Measurements from ENCODE around the gene KIAA1755.
"Not testable (repeated sequence)": the region's sequence is repeated elsewhere in the genome, so short reads cannot be mapped to it uniquely, and the experiment has no call there.

KIAA1755 gene

GRCh38 chr20:38290829-38291814 is 30.6 kb upstream of the KIAA1755 start:
- peak; percentile 9 for DNase-seq

DNA sequence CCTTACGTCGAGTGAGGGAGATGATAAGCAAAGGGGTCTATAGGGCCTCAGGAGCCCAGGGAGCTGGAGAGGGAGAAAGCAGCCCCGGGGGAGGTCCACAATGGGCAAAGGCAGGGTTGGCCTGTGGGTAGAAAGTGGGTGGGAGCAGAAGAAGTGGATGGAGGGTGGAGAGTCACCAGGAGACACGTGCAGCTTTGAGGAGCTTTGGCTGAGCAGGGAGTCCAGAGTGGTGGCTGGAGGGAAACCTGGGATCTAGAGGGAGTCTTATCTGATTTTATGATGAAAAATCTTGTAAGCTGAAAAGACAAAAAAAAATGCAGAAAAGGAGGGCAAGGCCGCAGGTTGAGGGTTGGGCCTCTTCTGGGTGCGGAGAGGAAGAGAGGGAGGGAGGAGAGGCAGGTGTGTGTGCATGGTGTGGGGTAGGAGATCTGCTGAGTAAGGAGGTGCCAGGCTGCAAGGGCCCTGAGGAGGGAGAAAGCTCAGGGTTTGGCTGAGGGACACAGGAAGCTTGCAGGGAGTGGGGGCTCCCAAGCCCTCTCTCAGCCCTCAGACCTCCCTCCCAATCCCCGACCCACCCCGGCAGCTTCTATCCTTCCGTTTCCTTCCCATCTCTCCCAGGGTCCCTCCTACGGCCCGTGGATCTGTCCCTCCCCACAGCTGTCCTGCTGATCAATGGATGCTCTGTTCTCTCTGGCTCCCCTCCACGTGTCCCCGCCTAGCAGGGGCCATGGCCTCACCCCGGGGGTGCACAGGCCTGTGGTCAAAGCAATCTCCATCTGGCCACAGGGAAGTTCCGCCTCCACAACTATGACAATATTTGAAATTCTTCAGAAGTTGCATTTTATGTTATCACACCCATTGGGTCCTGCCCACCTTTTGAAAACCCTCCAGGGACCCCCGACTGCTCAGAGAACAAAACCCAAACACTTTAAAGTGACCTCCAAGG is 26.3 kb upstream of the KIAA1755 start:
- no peak for DNase-seq

- DNase-seq, result no peak
Observed at GRCh38 chr20:38284893-38285444, 24.4 kb upstream of the KIAA1755 start.

GRCh38 chr20:38284066-38284650 is 23.6 kb upstream of the KIAA1755 start:
- not testable (repeated sequence) for DNase-seq

- DNase-seq, result no peak
Observed at GRCh38 chr20:38283236-38283635, 22.7 kb upstream of the KIAA1755 start.

DNA sequence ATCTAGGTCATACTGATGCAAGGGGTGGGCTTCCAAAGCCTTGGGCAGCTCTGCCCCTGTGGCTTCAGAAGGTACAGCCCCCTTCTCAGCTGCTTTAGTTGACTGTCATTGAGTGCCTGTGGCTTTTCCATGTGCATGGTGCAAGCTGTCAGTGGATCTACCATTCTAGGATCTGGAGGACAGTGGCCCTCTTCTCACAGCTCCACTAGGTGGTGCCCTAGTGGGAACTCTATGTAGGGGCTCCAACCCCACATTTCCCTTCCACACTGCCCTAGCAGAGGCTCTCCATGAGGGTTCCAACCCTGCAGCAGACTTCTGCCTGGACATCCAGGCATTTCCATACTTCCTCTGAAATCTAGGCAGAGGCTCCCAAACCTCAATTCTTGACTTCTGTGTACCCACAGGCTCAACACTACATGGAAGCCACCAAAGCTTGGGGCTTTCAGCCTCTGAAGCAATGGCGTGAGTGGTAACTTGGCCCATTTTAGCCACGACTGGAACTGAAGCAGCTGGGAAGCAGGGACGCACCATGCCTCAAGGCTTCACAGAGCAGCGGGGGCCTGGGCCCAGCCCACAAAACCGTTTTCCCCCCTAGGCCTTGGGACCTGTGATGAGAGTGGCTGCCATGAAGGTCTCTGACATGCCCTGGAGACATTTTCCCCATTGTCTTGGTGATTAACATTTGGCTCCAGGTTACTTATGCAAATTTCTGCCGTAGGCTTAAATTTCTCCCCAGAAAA is 20.8 kb upstream of the KIAA1755 start:
- DNase-seq, result not testable (repeated sequence)

DNA sequence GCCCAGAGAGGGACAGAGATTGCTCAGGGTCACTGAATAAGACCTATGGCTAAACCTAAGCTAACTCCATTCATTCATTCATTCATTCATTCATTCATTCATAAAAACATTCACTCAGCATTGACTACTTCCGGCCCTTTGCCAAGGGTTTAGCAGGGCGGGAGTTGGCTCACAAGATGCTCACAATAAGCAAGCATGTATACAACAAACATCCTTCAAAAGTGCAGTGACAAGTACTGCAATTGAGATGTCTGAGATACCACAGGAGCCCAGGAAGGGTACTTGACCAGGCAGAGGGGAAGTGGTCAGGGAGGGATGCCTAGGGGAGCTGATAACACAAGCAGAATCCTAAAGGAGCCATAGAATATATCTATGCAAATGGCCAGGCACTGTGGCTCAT is 18.2 kb upstream of the KIAA1755 start:
- no peak for DNase-seq

- no peak for DNase-seq
Observed at GRCh38 chr20:38278131-38278530, 17.6 kb upstream of the KIAA1755 start.

- DNase-seq, result no peak
Observed at GRCh38 chr20:38277691-38278090, 17.2 kb upstream of the KIAA1755 start.

DNA sequence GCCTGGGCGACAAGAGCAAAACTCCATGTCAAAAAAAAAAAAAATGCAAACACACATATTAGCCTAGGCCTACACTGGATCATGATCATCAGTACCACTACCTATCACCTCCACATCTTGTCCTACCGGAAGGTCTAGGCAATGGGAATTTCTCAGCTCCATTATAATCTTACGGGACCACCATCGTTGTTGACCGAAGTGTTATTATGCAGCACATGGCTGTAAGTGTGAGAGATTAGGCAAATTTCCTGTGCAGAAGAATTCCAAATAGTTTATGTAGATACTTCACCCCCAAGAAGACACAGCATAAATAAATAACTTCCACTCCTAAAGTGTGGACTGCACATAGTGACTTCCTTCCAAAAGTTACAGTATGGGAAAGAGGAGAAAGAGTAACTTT is 16.8 kb upstream of the KIAA1755 start:
- no peak for DNase-seq

GRCh38 chr20:38275815-38276550 is 15.4 kb upstream of the KIAA1755 start:
- peak; percentile 20 for DNase-seq

- no peak for DNase-seq
Observed at GRCh38 chr20:38272961-38273360, 12.4 kb upstream of the KIAA1755 start.

DNA sequence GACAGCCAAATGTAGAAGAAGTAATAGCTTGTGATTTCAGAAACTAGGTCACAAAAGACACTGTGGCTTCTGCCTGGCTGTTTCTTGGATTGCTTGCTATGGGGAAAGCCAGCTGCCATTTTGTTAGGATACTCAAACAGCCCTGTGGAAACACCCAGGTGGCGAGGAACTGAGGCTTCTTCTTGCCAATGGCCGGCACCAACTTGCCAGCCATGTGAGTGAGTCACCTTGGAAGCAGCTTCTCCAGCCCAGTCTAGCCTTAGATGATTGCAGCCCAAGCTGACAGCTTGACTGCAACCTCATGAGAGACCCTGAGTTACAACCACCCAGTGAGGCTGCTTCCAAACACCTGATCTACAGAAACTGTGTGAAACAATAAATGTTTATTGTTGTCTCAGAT is 11.9 kb upstream of the KIAA1755 start:
- no peak for DNase-seq

DNA sequence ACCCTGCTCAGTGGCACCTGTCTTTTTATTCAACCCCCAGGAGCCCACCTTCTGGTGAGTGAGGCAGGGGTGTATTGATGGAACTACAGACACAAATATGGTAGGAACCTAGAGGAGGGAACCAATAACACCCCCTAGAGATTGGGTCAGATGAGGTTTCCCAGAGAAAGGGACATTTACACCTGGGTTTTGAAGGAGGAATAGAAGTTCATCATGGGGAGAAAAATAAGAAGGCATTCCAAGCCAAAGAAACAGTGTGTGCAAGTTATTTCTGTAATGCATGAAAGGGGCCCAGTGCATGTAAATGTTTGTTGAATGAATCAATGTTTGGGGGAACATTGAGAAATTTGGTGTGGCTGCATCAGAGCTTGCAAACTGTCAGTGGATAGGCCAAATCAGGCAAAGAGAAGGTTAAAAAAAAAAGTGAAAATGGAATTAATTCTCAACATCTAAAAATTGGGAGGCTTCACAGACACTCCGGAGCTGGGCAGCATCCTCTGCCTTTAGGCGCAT is 11.1 kb upstream of the KIAA1755 start:
- no peak for DNase-seq

- no peak for DNase-seq
Observed at GRCh38 chr20:38270869-38271605, 10.5 kb upstream of the KIAA1755 start.

DNA sequence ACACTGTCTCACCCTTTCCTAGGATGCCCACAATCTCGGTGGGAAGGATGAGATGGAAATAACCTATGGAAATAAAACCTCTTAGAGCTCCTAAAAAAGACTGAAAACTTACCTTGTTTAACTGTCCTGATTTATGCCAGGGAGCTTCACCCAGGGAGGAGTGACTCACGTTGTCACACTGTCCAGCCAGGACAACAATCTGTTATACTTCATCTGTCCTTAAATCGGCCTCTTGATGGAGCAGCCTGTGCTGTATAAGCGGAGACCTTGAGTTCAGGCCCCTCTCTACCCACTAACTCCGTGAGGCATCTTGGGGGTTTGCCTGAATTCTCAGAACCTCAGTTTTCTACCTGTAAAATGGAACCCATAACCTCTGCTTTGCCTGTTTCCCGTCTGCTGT is 9.2 kb upstream of the KIAA1755 start:
- no peak for DNase-seq

GRCh38 chr20:38269040-38269439 is 8.5 kb upstream of the KIAA1755 start:
- DNase-seq, result no peak

GRCh38 chr20:38267901-38268514 is 7.5 kb upstream of the KIAA1755 start:
- DNase-seq, result no peak

DNA sequence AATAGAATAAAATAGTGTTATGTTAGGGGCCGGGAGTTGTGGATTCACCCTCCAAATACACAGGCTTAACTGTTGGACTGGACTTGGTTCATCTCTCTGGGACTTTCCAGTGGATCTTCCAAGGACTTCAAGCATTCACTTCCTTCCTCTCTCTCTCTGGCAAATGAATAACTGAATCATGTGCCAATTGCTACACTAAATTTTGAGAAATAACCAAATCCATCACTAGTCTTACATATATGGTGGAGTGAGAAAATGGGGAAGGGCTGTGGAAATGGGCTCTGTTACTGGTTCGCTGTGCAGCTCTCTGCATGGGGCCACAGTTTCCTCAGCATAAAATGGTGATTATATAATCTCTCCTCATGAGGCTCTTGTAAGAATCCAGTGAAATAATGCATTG is 6.8 kb upstream of the KIAA1755 start:
- no peak for DNase-seq

DNA sequence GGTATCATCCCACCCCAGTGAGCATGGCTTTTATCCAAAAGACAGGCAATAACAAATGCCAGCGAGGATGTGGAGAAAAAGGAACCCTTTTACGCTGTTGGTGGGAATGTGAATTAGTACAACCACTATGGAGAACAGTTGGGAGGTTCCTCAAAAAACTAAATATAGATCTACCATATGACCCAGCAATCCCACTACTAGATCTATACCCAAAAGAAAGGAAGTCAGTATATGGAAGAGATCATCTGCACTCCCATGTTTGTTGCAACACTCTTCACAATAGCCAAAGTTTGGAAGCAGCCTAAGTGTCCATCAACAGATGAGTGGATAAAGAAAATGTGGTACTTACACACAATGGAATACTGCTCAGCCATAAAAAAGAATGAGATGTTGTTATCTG is 5.9 kb upstream of the KIAA1755 start:
- DNase-seq, result no peak

Measured in NCI-H2029 treated with DMSO at 0.1 percent for 48 hours (cell line).